CD4-positive, alpha-beta T cell (primary cell): ENCODE data around the gene MAN2A2. TPM values are rescaled to one million over a fixed set of nuclear protein-coding genes. Genes with fewer than 3 reads are reported as not detected.

Experiments used
- ATAC-seq: fragments of 200-7000 bp; cut with Tn5 transposase; one replicate; pipeline ENCODE4 v1.10.0; 2022; ENCODE audit warnings: mild to moderate bottlenecking; ENCODE audit not compliant: poor library complexity
- CTCF ChIA-PET: fragments of 350-600 bp; sonication (Branson Sonifier 250); formaldehyde crosslinking; loops from one replicate; lab custom pipeline; 2021; ENCODE audit warnings: antibody characterized with exemption, inconsistent platforms; lab: Charles Lee
- POLR2A ChIA-PET: fragments of 350-600 bp; sonication (Branson Sonifier 250); formaldehyde crosslinking; loops from one replicate; lab custom pipeline; 2021; ENCODE audit warnings: antibody characterized with exemption, inconsistent platforms; lab: Charles Lee
- DNase-seq, 14 experiments: peaks; one replicate each; pipeline ENCODE4 v3.0.0-alpha.2; 2013 to 2020; ENCODE audit warnings: mixed read lengths in 2 of 14
- H3K27ac ChIP-seq, 2 donors: one replicate each; pipeline versions ENCODE4 v1.5.1 to v1.7.0; 2013; ENCODE audit warnings: low read length in 2 of 2, low read depth in 1 of 2, mild to moderate bottlenecking in 1 of 2
- H3K27me3 ChIP-seq, 2 experiments: 1 replicate in 1 of 2; 2 replicates in 1 of 2; pipeline versions ENCODE4 v1.6.1 to v1.7.0; 2013; ENCODE audit warnings: low read length in 2 of 2, control low read depth in 1 of 2, mild to moderate bottlenecking in 1 of 2, moderate library complexity in 1 of 2; ENCODE audit not compliant: insufficient read depth in 2 of 2, control insufficient read depth in 1 of 2
- H3K36me3 ChIP-seq: one replicate; pipeline ENCODE4 v1.6.1; 2013; ENCODE audit warnings: low read length, control low read depth; ENCODE audit not compliant: insufficient read depth
- H3K4me1 ChIP-seq: one replicate; pipeline ENCODE4 v1.6.1; 2013; ENCODE audit warnings: low read length, control low read depth; ENCODE audit not compliant: insufficient read depth
- H3K4me3 ChIP-seq: one replicate; pipeline ENCODE4 v1.5.1; 2013; ENCODE audit warnings: mild to moderate bottlenecking, low read length, moderate library complexity
- H3K9me3 ChIP-seq, 2 experiments: 1 replicate in 1 of 2; 2 replicates in 1 of 2; pipeline versions ENCODE4 v1.6.1 to v1.7.0; 2013; ENCODE audit warnings: low read length in 2 of 2, mild to moderate bottlenecking in 2 of 2, control low read depth in 1 of 2, moderate library complexity in 1 of 2; ENCODE audit not compliant: control insufficient read depth in 1 of 2, insufficient read depth in 1 of 2
- H3K27ac Mint-ChIP-seq: one replicate; pipeline ENCODE4 v1.8.0; 2020; ENCODE audit warnings: mixed read lengths
- H3K27me3 Mint-ChIP-seq: one replicate; pipeline ENCODE4 v1.8.0; 2021; ENCODE audit warnings: mixed read lengths
- H3K36me3 Mint-ChIP-seq: one replicate; pipeline ENCODE4 v1.8.0; 2021; ENCODE audit warnings: low read depth, mixed read lengths
- H3K4me1 Mint-ChIP-seq: one replicate; pipeline ENCODE4 v1.8.0; 2021; ENCODE audit warnings: low read depth, mixed read lengths
- H3K4me3 Mint-ChIP-seq: one replicate; pipeline ENCODE4 v1.8.0; 2020; ENCODE audit warnings: mild to moderate bottlenecking, mixed read lengths
- H3K9me3 Mint-ChIP-seq: one replicate; pipeline ENCODE4 v1.8.0; 2020; ENCODE audit warnings: mixed read lengths
- CTCF ChIP-seq: fragments of 200-600 bp; IDR thresholded peaks from one replicate; pipeline ENCODE4 v1.8.0; 2022; ENCODE audit warnings: antibody characterized with exemption, mild to moderate bottlenecking
- intact Hi-C, 2 experiments: fragments of 100-400 bp; cut with DNase I in 1 of 2; cut with micrococcal nuclease in 1 of 2; formaldehyde crosslinking; loops; one replicate each; pipeline versions ENCODE4 v1.15.1 to v1.9.0; 2023 to 2025; cut with DNase I, micrococcal nuclease
- total RNA-seq, 174 experiments: library from RNA in 2 of 174; stranded (reverse) in 2 of 174; gene quantifications; one replicate each; pipeline ENCODE4 v1.2.3 and lab custom pipeline; 2021 to 2026

Gene MAN2A2
- total RNA-seq, 2 experiments from 2014 or later: 125 to 128 TPM

- POLR2A ChIA-PET: no interaction called here
Observed at GRCh38 chr15:90909976-90910375, 6.9 kb downstream of the MAN2A2 start.

GRCh38 chr15:90910441-90911301, 7.6 kb downstream of the MAN2A2 start:
- ATAC-seq (no peak), DNase-seq (no peak)
- no peaks in the 10 kb centered on the region for H3K4me1 ChIP-seq
- H3K36me3 Mint-ChIP-seq: peaks cover 85% of the 10 kb centered on the region
- intact Hi-C loops: no loop called here
- H3K27me3 Mint-ChIP-seq: no peaks in the 10 kb centered on the region
- no peaks in the 10 kb centered on the region for H3K9me3 Mint-ChIP-seq
- H3K27ac Mint-ChIP-seq: no peak overlapping the region
- H3K27me3 ChIP-seq: no peaks in the 10 kb centered on the region
- TF ChIP-seq CTCF: no peak
- H3K4me1 Mint-ChIP-seq: peaks cover 3% of the 10 kb centered on the region
- H3K27ac ChIP-seq: no peak overlapping the region
- ChIA-PET POLR2A (no interaction called here), CTCF (no interaction called here)
- H3K4me3 Mint-ChIP-seq: no peak overlapping the region
- no peaks in the 10 kb centered on the region for H3K9me3 ChIP-seq
- H3K36me3 ChIP-seq: peaks cover 91% of the 10 kb centered on the region
- H3K4me3 ChIP-seq: no peak overlapping the region

More at GRCh38 chr15:90909976-90910375, 6.9 kb downstream of the MAN2A2 start:
- H3K4me1 Mint-ChIP-seq: peaks cover 10% of the 10 kb centered on the region
- H3K27me3 ChIP-seq: no peaks in the 10 kb centered on the region
- no peak overlapping the region for H3K4me3 ChIP-seq
- no peaks in the 10 kb centered on the region for H3K9me3 Mint-ChIP-seq
- H3K27me3 Mint-ChIP-seq: no peaks in the 10 kb centered on the region
- intact Hi-C loops: no loop called here
- no peak overlapping the region for H3K27ac Mint-ChIP-seq
- CTCF ChIA-PET: no interaction called here
- no peak for TF ChIP-seq CTCF
- no peak overlapping the region for H3K4me3 Mint-ChIP-seq
- no peaks in the 10 kb centered on the region for H3K4me1 ChIP-seq
- DNase-seq: no peak
- no peak for ATAC-seq
- no peaks in the 10 kb centered on the region for H3K9me3 ChIP-seq
- peaks cover 85% of the 10 kb centered on the region for H3K36me3 Mint-ChIP-seq
- peaks cover 91% of the 10 kb centered on the region for H3K36me3 ChIP-seq
- no peak overlapping the region for H3K27ac ChIP-seq

- DNase-seq: no peak
- H3K9me3 ChIP-seq: no peaks in the 10 kb centered on the region
- H3K4me1 ChIP-seq: peaks cover under 1% of the 10 kb centered on the region
- no peaks in the 10 kb centered on the region for H3K4me1 Mint-ChIP-seq
- CTCF ChIA-PET: no interaction called here
- H3K36me3 ChIP-seq: peaks cover 91% of the 10 kb centered on the region
- H3K27ac ChIP-seq: no peak overlapping the region
- no peak overlapping the region for H3K4me3 Mint-ChIP-seq
- intact Hi-C loops: no loop called here
- H3K9me3 Mint-ChIP-seq: no peaks in the 10 kb centered on the region
- H3K36me3 Mint-ChIP-seq: peaks cover 85% of the 10 kb centered on the region
- POLR2A ChIA-PET: no interaction called here
- ATAC-seq: no peak
- H3K4me3 ChIP-seq: no peak overlapping the region
- no peak overlapping the region for H3K27ac Mint-ChIP-seq
- no peak for TF ChIP-seq CTCF
- H3K27me3 Mint-ChIP-seq: no peaks in the 10 kb centered on the region
- H3K27me3 ChIP-seq: no peaks in the 10 kb centered on the region
Observed at GRCh38 chr15:90911302-90911623, 8.2 kb downstream of the MAN2A2 start.
